IMR-90 (cell line): ENCODE measurements around the gene AKAP5. TPM values are rescaled to one million over a fixed set of nuclear protein-coding genes. Genes with fewer than 3 reads are reported as not detected.

Experiments used
- ATAC-seq: fragments of 200-7000 bp; cut with Tn5 transposase; 2 replicates; pipeline ENCODE4 v1.9.1; 2020; ENCODE audit warnings: low read depth, mild to moderate bottlenecking, moderate library complexity
- BruUV-seq: library from RNA; stranded (reverse); fragments of 400-500 nt; replicated peaks from 2 replicates; lab custom pipeline; 2021; lab: Mats Ljungman, UMichigan
- CTCF ChIA-PET: fragments of 300-600 bp; formaldehyde crosslinking; extraction: SDS; loops from one replicate; lab custom pipeline; 2021; ENCODE audit warnings: antibody characterized with exemption; lab: Yijun Ruan, JAX
- POLR2A ChIA-PET: fragments of 300-600 bp; sonication (Branson Sonifier 250); formaldehyde crosslinking; loops from one replicate; lab custom pipeline; 2022; ENCODE audit warnings: antibody characterized with exemption; ENCODE audit not compliant: unreplicated experiment; lab: Charles Lee
- DNase-seq: peaks from one replicate; pipeline ENCODE4 v3.0.0; 2013
- H2AFZ ChIP-seq: replicated peaks from 2 replicates; pipeline ENCODE3; 2013; ENCODE audit warnings: low read length, mild to moderate bottlenecking; ENCODE audit not compliant: poor library complexity
- H2AK5ac ChIP-seq: 2 replicates; pipeline ENCODE4 v1.6.1; 2013; ENCODE audit warnings: low read depth, low read length, inconsistent platforms
- H2AK9ac ChIP-seq: replicated peaks from 2 replicates; pipeline ENCODE3; 2013; ENCODE audit warnings: mild to moderate bottlenecking, low read depth, low read length, moderate library complexity; ENCODE audit not compliant: poor library complexity
- H2BK120ac ChIP-seq: 2 replicates; pipeline ENCODE4 v1.6.1; 2013; ENCODE audit warnings: low read depth, low read length, inconsistent platforms
- H2BK15ac ChIP-seq: 3 replicates; pipeline ENCODE4 v1.6.1; 2013; ENCODE audit warnings: low read depth, low read length, inconsistent platforms
- H2BK20ac ChIP-seq: 2 replicates; pipeline ENCODE4 v1.6.1; 2013; ENCODE audit warnings: low read depth, mild to moderate bottlenecking, inconsistent platforms, low read length, moderate library complexity
- H2BK5ac ChIP-seq: 2 replicates; pipeline ENCODE4 v1.6.1; 2013; ENCODE audit warnings: mild to moderate bottlenecking, low read depth, low read length, inconsistent platforms; ENCODE audit not compliant: poor library complexity, severe bottlenecking
- H3K14ac ChIP-seq: replicated peaks from 2 replicates; pipeline ENCODE4 v1.6.1; 2013; ENCODE audit warnings: low read depth, low read length, inconsistent platforms
- H3K18ac ChIP-seq: 2 replicates; pipeline ENCODE4 v1.6.1; 2013; ENCODE audit warnings: low read depth, low read length, control low read depth
- H3K23ac ChIP-seq: 2 replicates; pipeline ENCODE4 v1.6.1; 2013; ENCODE audit warnings: low read depth, low read length, inconsistent platforms
- H3K27ac ChIP-seq: 2 replicates; pipeline ENCODE4 v1.5.1; 2013; ENCODE audit warnings: mild to moderate bottlenecking, control low read depth, low read length; ENCODE audit not compliant: insufficient read depth
- H3K27me3 ChIP-seq: 2 replicates; pipeline ENCODE4 v1.6.1; 2013; ENCODE audit warnings: low read length; ENCODE audit not compliant: control insufficient read depth, insufficient read depth
- H3K36me3 ChIP-seq: 2 replicates; pipeline ENCODE4 v1.6.1; 2013; ENCODE audit warnings: low read length, mixed read lengths; ENCODE audit not compliant: control insufficient read depth, insufficient read depth
- H3K4ac ChIP-seq: 2 replicates; pipeline ENCODE4 v1.6.1; 2013; ENCODE audit warnings: low read depth, low read length, inconsistent platforms
- H3K4me1 ChIP-seq: 2 replicates; pipeline ENCODE4 v1.6.1; 2013; ENCODE audit warnings: low read length, mixed read lengths; ENCODE audit not compliant: control insufficient read depth, insufficient read depth
- H3K4me2 ChIP-seq: 2 replicates; pipeline ENCODE4 v1.6.1; 2013; ENCODE audit warnings: low read depth, mild to moderate bottlenecking, control low read depth, low read length, moderate library complexity
- H3K4me3 ChIP-seq: 2 replicates; pipeline ENCODE4 v1.5.1; 2013; ENCODE audit warnings: low read depth, mild to moderate bottlenecking, control low read depth, low read length, moderate library complexity; ENCODE audit not compliant: insufficient read depth
- H3K56ac ChIP-seq: 2 replicates; pipeline ENCODE4 v1.6.1; 2013; ENCODE audit warnings: low read length, inconsistent platforms; ENCODE audit not compliant: insufficient read depth; ENCODE audit errors: extremely low read depth
- H3K79me1 ChIP-seq, 2 experiments: 2 replicates each; pipeline ENCODE4 v1.6.1; 2013; ENCODE audit warnings: low read length in 2 of 2, inconsistent platforms in 1 of 2, low read depth in 1 of 2
- H3K9ac ChIP-seq: 2 replicates; pipeline ENCODE4 v1.6.1; 2013; ENCODE audit warnings: low read depth, low read length, control low read depth
- H3K9me1 ChIP-seq: 2 replicates; pipeline ENCODE4 v1.6.1; 2013; ENCODE audit warnings: low read length, inconsistent platforms; ENCODE audit not compliant: insufficient read depth
- H3K9me3 ChIP-seq: 2 replicates; pipeline ENCODE4 v1.6.1; 2013; ENCODE audit warnings: low read length; ENCODE audit not compliant: control insufficient read depth, insufficient read depth
- H4K20me1 ChIP-seq: 2 replicates; pipeline ENCODE4 v1.6.1; 2013; ENCODE audit warnings: low read length, inconsistent platforms; ENCODE audit not compliant: insufficient read depth
- H4K5ac ChIP-seq: 2 replicates; pipeline ENCODE4 v1.6.1; 2013; ENCODE audit warnings: mild to moderate bottlenecking, low read depth, low read length, control low read depth
- H4K8ac ChIP-seq, 2 experiments: 2 replicates each; pipeline ENCODE4 v1.6.1; 2013; ENCODE audit warnings: low read depth in 2 of 2, low read length in 2 of 2, control low read depth in 1 of 2, inconsistent platforms in 1 of 2
- H4K91ac ChIP-seq: 2 replicates; pipeline ENCODE4 v1.6.1; 2013; ENCODE audit warnings: low read depth, low read length, inconsistent platforms; ENCODE audit not compliant: insufficient read depth
- BHLHE40 ChIP-seq: fragments of 150-350 bp; IDR thresholded peaks from 2 replicates; pipeline ENCODE4 v1.6.1; 2016; ENCODE audit warnings: mild to moderate bottlenecking, low read depth, low read length
- CEBPB ChIP-seq: IDR thresholded peaks from 2 replicates; pipeline ENCODE4 v1.6.1; 2012; ENCODE audit warnings: low read depth, low read length, improper control_type of control experiment
- CHD1 ChIP-seq: IDR thresholded peaks from 2 replicates; pipeline ENCODE4 v1.6.1; 2012; ENCODE audit warnings: low read depth, low read length, improper control_type of control experiment
- CTCF ChIP-seq: conservative IDR thresholded peaks from 2 replicates; pipeline ENCODE4 v1.5.1; 2012; ENCODE audit warnings: mild to moderate bottlenecking, low read depth, low read length, improper control_type of control experiment
- FOS ChIP-seq: fragments of 150-350 bp; IDR thresholded peaks from 2 replicates; pipeline ENCODE4 v1.6.1; 2016; ENCODE audit warnings: low read depth, low read length
- MAFK ChIP-seq: IDR thresholded peaks from 2 replicates; pipeline ENCODE4 v1.6.1; 2012; ENCODE audit warnings: low read depth, low read length, improper control_type of control experiment
- MAZ ChIP-seq: IDR thresholded peaks from 2 replicates; pipeline ENCODE4 v1.6.1; 2012; ENCODE audit warnings: low read depth, mild to moderate bottlenecking, low read length, improper control_type of control experiment, moderate library complexity, borderline replicate concordance
- MXI1 ChIP-seq: IDR thresholded peaks from 2 replicates; pipeline ENCODE4 v1.6.1; 2012; ENCODE audit warnings: low read depth, mild to moderate bottlenecking, low read length, moderate library complexity, borderline replicate concordance
- NFE2L2 ChIP-seq: fragments of 150-350 bp; IDR thresholded peaks from 2 replicates; pipeline ENCODE4 v1.6.1; 2016; ENCODE audit warnings: low read depth, mild to moderate bottlenecking, low read length
- POLR2A ChIP-seq: IDR thresholded peaks from 2 replicates; pipeline ENCODE4 v1.6.1; 2012; ENCODE audit warnings: mild to moderate bottlenecking, low read depth, low read length
- RAD21 ChIP-seq: IDR thresholded peaks from 2 replicates; pipeline ENCODE4 v1.6.1; 2012; ENCODE audit warnings: low read length, improper control_type of control experiment
- RCOR1 ChIP-seq: IDR thresholded peaks from 2 replicates; pipeline ENCODE4 v1.6.1; 2012; ENCODE audit warnings: mild to moderate bottlenecking, low read length, improper control_type of control experiment; ENCODE audit not compliant: insufficient replicate concordance
- RFX5 ChIP-seq: IDR thresholded peaks from 2 replicates; pipeline ENCODE4 v1.8.0; 2012; ENCODE audit warnings: low read depth, mild to moderate bottlenecking, low read length, moderate library complexity
- SMC3 ChIP-seq: fragments of 150-350 bp; IDR thresholded peaks from 2 replicates; pipeline ENCODE4 v1.6.1; 2016; ENCODE audit warnings: low read depth, mild to moderate bottlenecking, antibody characterized with exemption, low read length, moderate library complexity
- WGBS, 2 experiments: methylation state at CpG; one replicate each; pipeline versions ENCODE4 v1.1.5 to v1.1.7; 2013; ENCODE audit warnings: missing lambda C conversion rate in 2 of 2; ENCODE audit not compliant: insufficient read length in 1 of 2; ENCODE audit errors: extremely low coverage in 2 of 2; 5-methylcytosine and 5-hydroxymethylcytosine counted together
- dilution Hi-C: fragments of 300-500 bp; cut with HindIII; formaldehyde crosslinking; loops from one replicate; pipeline ENCODE4 v1.14.3; 2018; ENCODE audit warnings: low sequenced_read_pairs; ENCODE audit not compliant: unreplicated experiment
- in situ Hi-C: fragments of 300-500 bp; cut with MboI; formaldehyde crosslinking; loops from 3 replicates; pipeline ENCODE4 v1.14.3; 2019; ENCODE audit warnings: low sequenced_read_pairs, inconsistent platforms, mixed read lengths
- intact Hi-C: fragments of 100-400 bp; cut with micrococcal nuclease; formaldehyde crosslinking; loops from 2 replicates; pipeline ENCODE4 v1.10.0; 2022
- polyA plus RNA-seq, 3 experiments: library from polyadenylated mRNA; depleted of rRNA; stranded (reverse); fragments of >200 nt; gene quantifications; 2 replicates each; pipeline ENCODE4 v1.2.3, GENCODE V29; 2012; ENCODE audit warnings: low replicate concordance in 1 of 3
- total RNA-seq: library from RNA; depleted of rRNA; stranded (reverse); fragments of >200 nt; gene quantifications from 2 replicates; pipeline ENCODE4 v1.2.3, GENCODE V29; 2012
- TF ChIP-seq, protein P1 (sequence below): fragments of 150-350 bp; IDR thresholded peaks from 2 replicates; pipeline ENCODE4 v1.6.1; 2017; ENCODE audit warnings: mild to moderate bottlenecking, antibody characterized with exemption, low read length, low read depth
- TF ChIP-seq, protein P2 (sequence below): fragments of 150-350 bp; IDR thresholded peaks from 2 replicates; pipeline ENCODE4 v1.6.1; 2016; ENCODE audit warnings: low read depth, mild to moderate bottlenecking, low read length, moderate library complexity, borderline replicate concordance

AKAP5 gene
- total and polyA plus RNA-seq, 2 of the 4 experiments (the other 2 are of a cell fraction): 0.21 to 0.72 TPM

GRCh38 chr14:64463195-64463594 is 2.1 kb upstream of the AKAP5 start:
- Histone ChIP-seq H2BK15ac (no peak overlapping the region), H4K5ac (no peak overlapping the region), H2AK5ac (no peak overlapping the region), H2AK9ac (no peak overlapping the region), H3K14ac (no peak overlapping the region), H3K36me3 (no peaks in the 10 kb centered on the region; the same call in 1 of the 2 replicates), H4K8ac (no peak overlapping the region), H3K23ac (no peak overlapping the region), H3K18ac (no peak overlapping the region), H3K4me2 (no peak overlapping the region), H3K56ac (no peak overlapping the region), H3K9me3 (no peaks in the 10 kb centered on the region), H3K9me1 (0 out of 2 replicates have a peak, but pooled peaks cover 4% of the 10 kb centered on the region), H4K91ac (no peak overlapping the region), H2BK5ac (no peak overlapping the region), H2BK20ac (no peak overlapping the region), H3K4me3 (no peak overlapping the region), H3K27ac (no peak overlapping the region), H4K20me1 (no peaks in the 10 kb centered on the region), H3K4me1 (peaks cover 1% of the 10 kb centered on the region; the same call in 1 of the 2 replicates), H3K79me1 (no peaks in the 10 kb centered on the region), H3K27me3 (no peaks in the 10 kb centered on the region), H2BK120ac (no peak overlapping the region), H3K4ac (no peak overlapping the region), H2AFZ (no peak overlapping the region), H3K9ac (no peak overlapping the region)
- in situ Hi-C loops: no loop called here
- DNase-seq (no peak), ATAC-seq (no peak)
- no peak for TF ChIP-seq CEBPB
- no peak for TF ChIP-seq RAD21
- TF ChIP-seq RFX5: no peak
- TF ChIP-seq FOS: no peak
- TF ChIP-seq, protein P1, sequence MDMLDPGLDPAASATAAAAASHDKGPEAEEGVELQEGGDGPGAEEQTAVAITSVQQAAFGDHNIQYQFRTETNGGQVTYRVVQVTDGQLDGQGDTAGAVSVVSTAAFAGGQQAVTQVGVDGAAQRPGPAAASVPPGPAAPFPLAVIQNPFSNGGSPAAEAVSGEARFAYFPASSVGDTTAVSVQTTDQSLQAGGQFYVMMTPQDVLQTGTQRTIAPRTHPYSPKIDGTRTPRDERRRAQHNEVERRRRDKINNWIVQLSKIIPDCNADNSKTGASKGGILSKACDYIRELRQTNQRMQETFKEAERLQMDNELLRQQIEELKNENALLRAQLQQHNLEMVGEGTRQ: no peak
- TF ChIP-seq POLR2A: no peak
- TF ChIP-seq CTCF: no peak
- TF ChIP-seq MAFK: no peak
- TF ChIP-seq, protein P2, sequence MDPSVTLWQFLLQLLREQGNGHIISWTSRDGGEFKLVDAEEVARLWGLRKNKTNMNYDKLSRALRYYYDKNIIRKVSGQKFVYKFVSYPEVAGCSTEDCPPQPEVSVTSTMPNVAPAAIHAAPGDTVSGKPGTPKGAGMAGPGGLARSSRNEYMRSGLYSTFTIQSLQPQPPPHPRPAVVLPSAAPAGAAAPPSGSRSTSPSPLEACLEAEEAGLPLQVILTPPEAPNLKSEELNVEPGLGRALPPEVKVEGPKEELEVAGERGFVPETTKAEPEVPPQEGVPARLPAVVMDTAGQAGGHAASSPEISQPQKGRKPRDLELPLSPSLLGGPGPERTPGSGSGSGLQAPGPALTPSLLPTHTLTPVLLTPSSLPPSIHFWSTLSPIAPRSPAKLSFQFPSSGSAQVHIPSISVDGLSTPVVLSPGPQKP: no peak
- TF ChIP-seq MAZ: no peak
- no peak for TF ChIP-seq SMC3
- no peak for TF ChIP-seq BHLHE40
- no peak for TF ChIP-seq NFE2L2
- no peak for TF ChIP-seq CHD1
- no peak for TF ChIP-seq MXI1
- TF ChIP-seq RCOR1: no peak
- WGBS, 2 experiments: no CpG with 5 or more reads among the region's 2 CpGs
- dilution Hi-C loops: no loop called here
- ChIA-PET CTCF (no interaction called here), POLR2A (interaction anchor here (0.6 kb wide), 2 partner anchors 96 to 527 kb away, joined by 3 read pairs; no protein-coding TSS in a partner anchor)
- BruUV-seq: no TSS peak
- intact Hi-C loops: no loop called here
